Measurements from ENCODE around the gene GOLGA6L10. TPM values are rescaled to one million over a fixed set of nuclear protein-coding genes. Genes with fewer than 3 reads are reported as not detected.

GOLGA6L10 gene
- total RNA-seq, 1 donor from 2014 or later = 0.84 TPM

GRCh38 chr15:82309802-82310201, 39.5 kb downstream of the GOLGA6L10 start:
- Histone ChIP-seq H3K4me3 (ENCODE audit: low read depth, low read length) (no peak overlapping the region), H3K36me3 (ENCODE audit: control insufficient read depth, insufficient read depth, low read length) (no peaks in the 10 kb centered on the region), H3K27me3 (ENCODE audit: control insufficient read depth, insufficient read depth, low read length) (no peaks in the 10 kb centered on the region)
- TF ChIP-seq CTCF (IDR thresholded peaks at IDR 0.05; ENCODE audit: insufficient read depth, low read length, poor library complexity, severe bottlenecking) = no peak
- no peak for DNase-seq (ENCODE audit: low read depth)

GRCh38 chr15:82307714-82308081, 41.6 kb downstream of the GOLGA6L10 start:
- no peak for TF ChIP-seq CTCF (IDR thresholded peaks at IDR 0.05; ENCODE audit: insufficient read depth, low read length, poor library complexity, severe bottlenecking)
- Histone ChIP-seq H3K27me3 (ENCODE audit: control insufficient read depth, insufficient read depth, low read length) (no peaks in the 10 kb centered on the region), H3K4me3 (ENCODE audit: low read depth, low read length) (no peak overlapping the region), H3K36me3 (ENCODE audit: control insufficient read depth, insufficient read depth, low read length) (no peaks in the 10 kb centered on the region)
- DNase-seq (ENCODE audit: low read depth) = no peak

- TF ChIP-seq CTCF (IDR thresholded peaks at IDR 0.05; ENCODE audit: insufficient read depth, low read length, poor library complexity, severe bottlenecking) = no peak
- no peaks in the 10 kb centered on the region for H3K36me3 ChIP-seq (ENCODE audit: control insufficient read depth, insufficient read depth, low read length)
- no peak for DNase-seq (ENCODE audit: low read depth)
- no peaks in the 10 kb centered on the region for H3K27me3 ChIP-seq (ENCODE audit: control insufficient read depth, insufficient read depth, low read length)
- no peak overlapping the region for H3K4me3 ChIP-seq (ENCODE audit: low read depth, low read length)
Measured at GRCh38 chr15:82306791-82307713, 42.2 kb downstream of the GOLGA6L10 start.

- DNase-seq (ENCODE audit: low read depth) = no peak
- H3K4me3 ChIP-seq (ENCODE audit: low read depth, low read length) = no peak overlapping the region
- no peak for TF ChIP-seq CTCF (IDR thresholded peaks at IDR 0.05; ENCODE audit: insufficient read depth, low read length, poor library complexity, severe bottlenecking)
- H3K36me3 ChIP-seq (ENCODE audit: control insufficient read depth, insufficient read depth, low read length) = no peaks in the 10 kb centered on the region
- no peaks in the 10 kb centered on the region for H3K27me3 ChIP-seq (ENCODE audit: control insufficient read depth, insufficient read depth, low read length)
Measured at GRCh38 chr15:82305621-82306048, 43.6 kb downstream of the GOLGA6L10 start.

- H3K4me3 ChIP-seq (ENCODE audit: low read depth, low read length) = no peak overlapping the region
- no peaks in the 10 kb centered on the region for H3K27me3 ChIP-seq (ENCODE audit: control insufficient read depth, insufficient read depth, low read length)
- no peak for TF ChIP-seq CTCF (IDR thresholded peaks at IDR 0.05; ENCODE audit: insufficient read depth, low read length, poor library complexity, severe bottlenecking)
- no peak for DNase-seq (ENCODE audit: low read depth)
- no peaks in the 10 kb centered on the region for H3K36me3 ChIP-seq (ENCODE audit: control insufficient read depth, insufficient read depth, low read length)
Measured at GRCh38 chr15:82304778-82305090, 44.5 kb downstream of the GOLGA6L10 start.
